ENCODE measurements around the gene HBEGF. TPM values are rescaled to one million over a fixed set of nuclear protein-coding genes. Genes with fewer than 3 reads are reported as not detected.

Gene HBEGF
- total RNA-seq, 1 experiment from 2014 or later, result 12.3 TPM

DNA sequence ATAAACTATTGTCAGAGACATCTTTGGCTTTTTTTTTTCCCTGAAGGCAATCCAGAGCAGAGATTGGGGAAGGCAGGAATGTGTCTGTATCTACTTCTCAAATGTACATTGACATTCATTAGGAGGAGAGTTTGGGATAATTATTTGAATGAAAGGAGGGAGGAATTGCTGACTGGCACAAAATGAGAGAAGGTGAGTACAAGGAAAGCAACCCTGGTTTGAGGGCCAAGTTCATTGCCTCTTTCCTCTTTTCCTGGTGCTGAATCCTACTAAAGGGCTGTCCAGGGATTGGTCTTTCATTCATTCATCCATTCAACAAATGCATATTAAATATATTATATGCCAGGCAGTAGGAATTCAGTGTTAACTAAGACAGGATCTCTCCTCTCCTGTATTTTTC is 36.5 kb upstream of the HBEGF start:
- Histone ChIP-seq H3K36me3 (ENCODE audit: control insufficient read depth in 1 of 2, insufficient read depth in 2 of 2, low read length in 2 of 2) (no peaks in the 10 kb centered on the region), H3K27ac (ENCODE audit: low read depth, low read length) (no peak overlapping the region), H3K79me2 (ENCODE audit: insufficient read depth, low read length) (no peaks in the 10 kb centered on the region), H3K9ac (ENCODE audit: low read length) (no peak overlapping the region), H3K9me2 (ENCODE audit: insufficient read depth) (no peaks in the 10 kb centered on the region), H3K4me2 (ENCODE audit: low read length) (no peak overlapping the region), H4K20me1 (ENCODE audit: insufficient read depth) (no peaks in the 10 kb centered on the region), H3K4me1 (ENCODE audit: control insufficient read depth in 1 of 2, insufficient read depth in 2 of 2, low read length in 2 of 2) (no peaks in the 10 kb centered on the region), H2AFZ (ENCODE audit: low read depth, low read length, poor library complexity, severe bottlenecking) (no peak overlapping the region), H3K9me3 (ENCODE audit: control insufficient read depth in 1 of 2, insufficient read depth in 1 of 2, low read depth in 1 of 2, low read length in 2 of 2) (no peaks in the 10 kb centered on the region), H3K4me3 (replicated peaks in 1 of 2; ENCODE audit: low read depth in 1 of 2, low read length in 2 of 2) (no peak overlapping the region), H3K27me3 (ENCODE audit: insufficient read depth, low read length) (no peaks in the 10 kb centered on the region)
- ChIA-PET POLR2A (no interaction called here), CTCF (interaction anchor here (2.2 to 2.5 kb wide), 2 partner anchors 10 to 24 kb away, joined by 5 to 15 read pairs; no protein-coding TSS in a partner anchor), RAD21 (ENCODE audit: low non-redundant PET in 1 of 2, low total read pairs in 2 of 2, uncharacterized antibody in 2 of 2, unreplicated experiment in 2 of 2) (no interaction called here)
- ATAC-seq, result no peak
- TF ChIP-seq, protein P1, sequence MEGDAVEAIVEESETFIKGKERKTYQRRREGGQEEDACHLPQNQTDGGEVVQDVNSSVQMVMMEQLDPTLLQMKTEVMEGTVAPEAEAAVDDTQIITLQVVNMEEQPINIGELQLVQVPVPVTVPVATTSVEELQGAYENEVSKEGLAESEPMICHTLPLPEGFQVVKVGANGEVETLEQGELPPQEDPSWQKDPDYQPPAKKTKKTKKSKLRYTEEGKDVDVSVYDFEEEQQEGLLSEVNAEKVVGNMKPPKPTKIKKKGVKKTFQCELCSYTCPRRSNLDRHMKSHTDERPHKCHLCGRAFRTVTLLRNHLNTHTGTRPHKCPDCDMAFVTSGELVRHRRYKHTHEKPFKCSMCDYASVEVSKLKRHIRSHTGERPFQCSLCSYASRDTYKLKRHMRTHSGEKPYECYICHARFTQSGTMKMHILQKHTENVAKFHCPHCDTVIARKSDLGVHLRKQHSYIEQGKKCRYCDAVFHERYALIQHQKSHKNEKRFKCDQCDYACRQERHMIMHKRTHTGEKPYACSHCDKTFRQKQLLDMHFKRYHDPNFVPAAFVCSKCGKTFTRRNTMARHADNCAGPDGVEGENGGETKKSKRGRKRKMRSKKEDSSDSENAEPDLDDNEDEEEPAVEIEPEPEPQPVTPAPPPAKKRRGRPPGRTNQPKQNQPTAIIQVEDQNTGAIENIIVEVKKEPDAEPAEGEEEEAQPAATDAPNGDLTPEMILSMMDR (IDR thresholded peaks at IDR 0.05 in 2 of 3, conservative IDR thresholded peaks at IDR 0.05 in 1 of 3; ENCODE audit: borderline replicate concordance in 1 of 3, insufficient read depth in 1 of 3, low read depth in 2 of 3, low read length in 2 of 3), result no peak
- no peak for TF ChIP-seq SRF (IDR thresholded peaks at IDR 0.05; ENCODE audit: low read depth)
- TF ChIP-seq, protein P2, sequence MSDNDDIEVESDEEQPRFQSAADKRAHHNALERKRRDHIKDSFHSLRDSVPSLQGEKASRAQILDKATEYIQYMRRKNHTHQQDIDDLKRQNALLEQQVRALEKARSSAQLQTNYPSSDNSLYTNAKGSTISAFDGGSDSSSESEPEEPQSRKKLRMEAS (IDR thresholded peaks at IDR 0.05), result no peak
- no peak for DNase-seq (ENCODE audit: low read depth, low spot score)
- intact Hi-C loops (cut with micrococcal nuclease), result no loop called here
- no TSS peak for BruUV-seq (replicated peaks)

GRCh38 chr5:140381972-140382371 is 35.6 kb upstream of the HBEGF start:
- Histone ChIP-seq H3K4me3 (replicated peaks in 1 of 2; ENCODE audit: low read depth in 1 of 2, low read length in 2 of 2) (no peak overlapping the region), H4K20me1 (ENCODE audit: insufficient read depth) (no peaks in the 10 kb centered on the region), H3K27me3 (ENCODE audit: insufficient read depth, low read length) (no peaks in the 10 kb centered on the region), H3K4me1 (ENCODE audit: control insufficient read depth in 1 of 2, insufficient read depth in 2 of 2, low read length in 2 of 2) (no peaks in the 10 kb centered on the region), H3K9me2 (ENCODE audit: insufficient read depth) (no peaks in the 10 kb centered on the region), H3K9me3 (ENCODE audit: control insufficient read depth in 1 of 2, insufficient read depth in 1 of 2, low read depth in 1 of 2, low read length in 2 of 2) (no peaks in the 10 kb centered on the region), H3K9ac (ENCODE audit: low read length) (no peak overlapping the region), H3K27ac (ENCODE audit: low read depth, low read length) (no peak overlapping the region), H2AFZ (ENCODE audit: low read depth, low read length, poor library complexity, severe bottlenecking) (no peak overlapping the region), H3K79me2 (ENCODE audit: insufficient read depth, low read length) (no peaks in the 10 kb centered on the region), H3K4me2 (ENCODE audit: low read length) (no peak overlapping the region), H3K36me3 (ENCODE audit: control insufficient read depth in 1 of 2, insufficient read depth in 2 of 2, low read length in 2 of 2) (no peaks in the 10 kb centered on the region)
- ChIA-PET POLR2A (no interaction called here), RAD21 (ENCODE audit: low non-redundant PET in 1 of 2, low total read pairs in 2 of 2, uncharacterized antibody in 2 of 2, unreplicated experiment in 2 of 2) (no interaction called here), CTCF (interaction anchor here (2.5 kb wide), 1 partner anchor 9 kb away, joined by 15 read pairs; no protein-coding TSS in a partner anchor)
- intact Hi-C loops (cut with micrococcal nuclease), result no loop called here
- DNase-seq (ENCODE audit: low read depth, low spot score), result no peak
- no peak for TF ChIP-seq ZNF274 (IDR thresholded peaks at IDR 0.05; ENCODE audit: low read depth, low read length)
- TF ChIP-seq RAD21 (IDR thresholded peaks at IDR 0.05; ENCODE audit: low read depth), result no peak
- no peak for TF ChIP-seq EZH2phosphoT487 (IDR thresholded peaks at IDR 0.05; ENCODE audit: borderline replicate concordance)
- TF ChIP-seq, protein P3, sequence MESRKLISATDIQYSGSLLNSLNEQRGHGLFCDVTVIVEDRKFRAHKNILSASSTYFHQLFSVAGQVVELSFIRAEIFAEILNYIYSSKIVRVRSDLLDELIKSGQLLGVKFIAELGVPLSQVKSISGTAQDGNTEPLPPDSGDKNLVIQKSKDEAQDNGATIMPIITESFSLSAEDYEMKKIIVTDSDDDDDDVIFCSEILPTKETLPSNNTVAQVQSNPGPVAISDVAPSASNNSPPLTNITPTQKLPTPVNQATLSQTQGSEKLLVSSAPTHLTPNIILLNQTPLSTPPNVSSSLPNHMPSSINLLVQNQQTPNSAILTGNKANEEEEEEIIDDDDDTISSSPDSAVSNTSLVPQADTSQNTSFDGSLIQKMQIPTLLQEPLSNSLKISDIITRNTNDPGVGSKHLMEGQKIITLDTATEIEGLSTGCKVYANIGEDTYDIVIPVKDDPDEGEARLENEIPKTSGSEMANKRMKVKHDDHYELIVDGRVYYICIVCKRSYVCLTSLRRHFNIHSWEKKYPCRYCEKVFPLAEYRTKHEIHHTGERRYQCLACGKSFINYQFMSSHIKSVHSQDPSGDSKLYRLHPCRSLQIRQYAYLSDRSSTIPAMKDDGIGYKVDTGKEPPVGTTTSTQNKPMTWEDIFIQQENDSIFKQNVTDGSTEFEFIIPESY (IDR thresholded peaks at IDR 0.05; ENCODE audit: extremely low read depth, insufficient replicate concordance, low read length), result no peak
- TF ChIP-seq EGR1 (IDR thresholded peaks at IDR 0.05; ENCODE audit: low read depth), result no peak
- TF ChIP-seq CBX3 (IDR thresholded peaks at IDR 0.05; ENCODE audit: low read depth), result no peak
- no peak for TF ChIP-seq TCF7L2 (IDR thresholded peaks at IDR 0.05; ENCODE audit: borderline replicate concordance, extremely low read depth, insufficient read depth, insufficient read length)
- TF ChIP-seq ELF1 (IDR thresholded peaks at IDR 0.05; ENCODE audit: borderline replicate concordance, low read depth), result no peak
- TF ChIP-seq, protein P1 (IDR thresholded peaks at IDR 0.05 in 2 of 3, conservative IDR thresholded peaks at IDR 0.05 in 1 of 3; ENCODE audit: borderline replicate concordance in 1 of 3, insufficient read depth in 1 of 3, low read depth in 2 of 3, low read length in 2 of 3), result no peak
- TF ChIP-seq SIN3A (IDR thresholded peaks at IDR 0.05; ENCODE audit: low read depth), result no peak
- no peak for TF ChIP-seq POLR2A (IDR thresholded peaks at IDR 0.05; ENCODE audit: borderline replicate concordance, extremely low read depth, insufficient read depth, insufficient read length)
- ATAC-seq, result no peak
- no TSS peak for BruUV-seq (replicated peaks)
